Neural cell (in vitro differentiated cells): ENCODE measurements around the gene SNX27. TPM values are rescaled to one million over a fixed set of nuclear protein-coding genes. Genes with fewer than 3 reads are reported as not detected.
A peak's percentile ranks its signal among the peaks of the same experiment; 100 is the strongest.

ENCODE experiments used
- H2AFZ ChIP-seq: fragments of 200-600, 300-800 bp; sonication (generic), shearing (Covaris generic); 2 replicates; pipeline ENCODE4 v1.6.0; 2014; ENCODE audit warnings: low read depth, mild to moderate bottlenecking, antibody characterized with exemption, low read length, moderate library complexity
- H3F3A ChIP-seq: fragments of 200-600 bp; shearing (Covaris generic); 2 replicates; pipeline ENCODE4 v1.6.1; 2016; ENCODE audit warnings: mild to moderate bottlenecking, moderate library complexity, mixed read lengths, antibody characterized with exemption, low read length; ENCODE audit not compliant: insufficient read depth, poor library complexity, severe bottlenecking
- H3K27ac ChIP-seq: fragments of 200-600, 300-800 bp; sonication (generic), shearing (Covaris generic); 2 replicates; pipeline ENCODE4 v1.5.1; 2014; ENCODE audit warnings: mild to moderate bottlenecking, low read length, moderate library complexity
- H3K27me3 ChIP-seq: fragments of 300-800, 200-600 bp; sonication (generic), shearing (Covaris generic); 2 replicates; pipeline ENCODE4 v1.6.0; 2014; ENCODE audit warnings: mild to moderate bottlenecking, low read depth, low read length, moderate library complexity; ENCODE audit not compliant: insufficient read depth
- H3K36me3 ChIP-seq: fragments of 300-800, 200-600 bp; sonication (generic), shearing (Covaris generic); 2 replicates; pipeline ENCODE4 v1.5.1; 2014; ENCODE audit warnings: mild to moderate bottlenecking, antibody characterized with exemption, low read length, moderate library complexity; ENCODE audit not compliant: insufficient read depth
- H3K4me2 ChIP-seq: fragments of 300-800, 200-600 bp; sonication (generic), shearing (Covaris generic); 2 replicates; pipeline ENCODE4 v1.6.0; 2014; ENCODE audit warnings: mild to moderate bottlenecking, low read length
- H3K4me3 ChIP-seq: fragments of 300-800, 200-600 bp; sonication (generic), shearing (Covaris generic); 2 replicates; pipeline ENCODE4 v1.5.1; 2014; ENCODE audit warnings: mild to moderate bottlenecking, low read length, moderate library complexity
- H3K79me2 ChIP-seq: fragments of 200-600 bp; shearing (Covaris generic); replicated peaks from 2 replicates; pipeline ENCODE4 v1.6.0; 2014; ENCODE audit warnings: mild to moderate bottlenecking, low read length, moderate library complexity; ENCODE audit not compliant: insufficient read depth
- H3K9ac ChIP-seq: fragments of 300-800, 200-600 bp; sonication (generic), shearing (Covaris generic); 2 replicates; pipeline ENCODE4 v1.6.1; 2016; ENCODE audit warnings: mild to moderate bottlenecking, low read length, mixed read lengths
- H3K9me2 ChIP-seq: fragments of 200-600 bp; shearing (Covaris generic); 2 replicates; pipeline ENCODE4 v1.6.1; 2016; ENCODE audit warnings: mild to moderate bottlenecking, low read length, mixed read lengths; ENCODE audit not compliant: insufficient read depth
- H3K9me3 ChIP-seq: fragments of 200-600, 300-800 bp; sonication (generic), shearing (Covaris generic); 2 replicates; pipeline ENCODE4 v1.6.1; 2016; ENCODE audit warnings: mild to moderate bottlenecking, mixed run types, low read length, moderate library complexity, mixed read lengths
- H4K20me1 ChIP-seq: fragments of 200-600 bp; shearing (Covaris generic); 2 replicates; pipeline ENCODE4 v1.6.1; 2016; ENCODE audit warnings: mild to moderate bottlenecking, mixed run types; ENCODE audit not compliant: insufficient read depth
- EP300 ChIP-seq: fragments of 450-650 bp; conservative IDR thresholded peaks from 2 replicates; pipeline ENCODE4 v1.6.1; 2014; ENCODE audit warnings: antibody characterized with exemption, mild to moderate bottlenecking, moderate library complexity; ENCODE audit not compliant: poor library complexity, severe bottlenecking
- EZH2 ChIP-seq: fragments of 200-600, 300-800 bp; shearing (Covaris generic), sonication (generic); IDR thresholded peaks from 2 replicates; pipeline ENCODE4 v1.6.1; 2014; ENCODE audit warnings: antibody characterized with exemption, low read length, borderline replicate concordance, mild to moderate bottlenecking; ENCODE audit not compliant: insufficient read depth, poor library complexity, severe bottlenecking
- MXI1 ChIP-seq: fragments of 450-650 bp; conservative IDR thresholded peaks from 2 replicates; pipeline ENCODE4 v1.6.1; 2014; ENCODE audit warnings: antibody characterized with exemption, mild to moderate bottlenecking; ENCODE audit not compliant: poor library complexity, severe bottlenecking
- POLR2AphosphoS5 ChIP-seq: IDR thresholded peaks from 2 replicates; pipeline ENCODE4 v1.6.1; 2012
- RAD21 ChIP-seq: fragments of 450-650 bp; conservative IDR thresholded peaks from 2 replicates; pipeline ENCODE4 v1.6.1; 2014; ENCODE audit warnings: antibody characterized with exemption, mild to moderate bottlenecking, moderate library complexity
- SMC3 ChIP-seq: fragments of 450-650 bp; conservative IDR thresholded peaks from 2 replicates; pipeline ENCODE4 v1.6.1; 2014; ENCODE audit warnings: antibody characterized with exemption, mild to moderate bottlenecking, moderate library complexity; ENCODE audit not compliant: poor library complexity
- TAF1 ChIP-seq: IDR thresholded peaks from 2 replicates; pipeline ENCODE4 v1.6.1; 2012; ENCODE audit warnings: low read depth
- polyA plus RNA-seq: library from polyadenylated mRNA; depleted of rRNA; stranded (reverse); fragments of >200 nt; gene quantifications from 2 replicates; pipeline ENCODE4 v1.2.3, GENCODE V29; 2014
- TF ChIP-seq, protein P1 (sequence below): IDR thresholded peaks from 2 replicates; pipeline ENCODE4 v1.6.1; 2012; ENCODE audit warnings: borderline replicate concordance
- TF ChIP-seq, protein P2 (sequence below): fragments of 450-650 bp; IDR thresholded peaks from 2 replicates; pipeline ENCODE4 v1.5.1; 2014; ENCODE audit warnings: antibody characterized with exemption, mild to moderate bottlenecking, moderate library complexity; ENCODE audit not compliant: poor library complexity, severe bottlenecking

SNX27 gene
- polyA plus RNA-seq, 1 donor from 2014 or later: 30.2 TPM

DNA sequence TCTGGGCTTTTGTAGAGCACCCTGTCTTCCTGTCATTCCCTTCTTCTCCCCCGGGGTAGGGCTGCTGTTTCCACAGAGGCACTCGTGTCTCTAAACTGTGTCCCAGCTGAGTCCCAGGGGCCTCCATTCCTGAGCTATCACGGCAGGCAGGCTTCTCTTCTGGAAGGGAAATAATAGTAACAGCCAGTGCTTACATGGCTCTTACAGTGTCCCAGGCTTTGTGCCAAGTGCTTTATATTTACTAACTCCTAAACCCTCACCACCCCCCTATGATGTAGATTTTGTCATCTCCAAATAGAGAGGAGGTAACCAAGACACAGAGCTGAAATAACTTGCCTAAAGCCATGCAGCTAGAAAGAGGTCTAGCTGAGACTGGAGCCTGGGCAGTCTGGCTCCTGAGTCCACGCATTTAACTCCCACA, 106.2 kb downstream of the SNX27 start:
- H3K9ac ChIP-seq: peak overlapping the region; percentile 94

DNA sequence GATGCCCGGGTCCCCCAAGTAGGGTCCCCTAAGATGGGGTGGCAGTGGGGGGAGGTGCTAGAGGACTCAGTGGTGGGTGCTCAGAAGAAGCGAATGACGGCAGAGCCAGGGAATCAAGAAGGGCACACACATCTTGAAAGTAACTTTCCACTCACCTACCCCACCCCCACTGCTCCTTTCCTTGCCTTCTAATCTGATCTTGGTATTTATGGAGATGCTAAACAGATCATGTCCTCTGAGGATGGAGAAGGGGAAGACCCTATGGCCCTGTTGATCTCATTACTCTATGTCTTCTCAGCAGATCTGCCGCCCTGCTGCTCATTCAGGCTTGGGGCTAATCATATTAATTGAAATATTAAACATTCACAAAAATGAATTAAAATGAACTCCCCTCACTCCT, 106.8 kb downstream of the SNX27 start:
- H3K9ac ChIP-seq: no peak overlapping the region
- TF ChIP-seq MXI1 (no peak), EP300 (no peak), SMC3 (no peak), POLR2AphosphoS5 (no peak), RAD21 (no peak), TAF1 (no peak), EZH2 (no peak)
- TF ChIP-seq, protein P1, sequence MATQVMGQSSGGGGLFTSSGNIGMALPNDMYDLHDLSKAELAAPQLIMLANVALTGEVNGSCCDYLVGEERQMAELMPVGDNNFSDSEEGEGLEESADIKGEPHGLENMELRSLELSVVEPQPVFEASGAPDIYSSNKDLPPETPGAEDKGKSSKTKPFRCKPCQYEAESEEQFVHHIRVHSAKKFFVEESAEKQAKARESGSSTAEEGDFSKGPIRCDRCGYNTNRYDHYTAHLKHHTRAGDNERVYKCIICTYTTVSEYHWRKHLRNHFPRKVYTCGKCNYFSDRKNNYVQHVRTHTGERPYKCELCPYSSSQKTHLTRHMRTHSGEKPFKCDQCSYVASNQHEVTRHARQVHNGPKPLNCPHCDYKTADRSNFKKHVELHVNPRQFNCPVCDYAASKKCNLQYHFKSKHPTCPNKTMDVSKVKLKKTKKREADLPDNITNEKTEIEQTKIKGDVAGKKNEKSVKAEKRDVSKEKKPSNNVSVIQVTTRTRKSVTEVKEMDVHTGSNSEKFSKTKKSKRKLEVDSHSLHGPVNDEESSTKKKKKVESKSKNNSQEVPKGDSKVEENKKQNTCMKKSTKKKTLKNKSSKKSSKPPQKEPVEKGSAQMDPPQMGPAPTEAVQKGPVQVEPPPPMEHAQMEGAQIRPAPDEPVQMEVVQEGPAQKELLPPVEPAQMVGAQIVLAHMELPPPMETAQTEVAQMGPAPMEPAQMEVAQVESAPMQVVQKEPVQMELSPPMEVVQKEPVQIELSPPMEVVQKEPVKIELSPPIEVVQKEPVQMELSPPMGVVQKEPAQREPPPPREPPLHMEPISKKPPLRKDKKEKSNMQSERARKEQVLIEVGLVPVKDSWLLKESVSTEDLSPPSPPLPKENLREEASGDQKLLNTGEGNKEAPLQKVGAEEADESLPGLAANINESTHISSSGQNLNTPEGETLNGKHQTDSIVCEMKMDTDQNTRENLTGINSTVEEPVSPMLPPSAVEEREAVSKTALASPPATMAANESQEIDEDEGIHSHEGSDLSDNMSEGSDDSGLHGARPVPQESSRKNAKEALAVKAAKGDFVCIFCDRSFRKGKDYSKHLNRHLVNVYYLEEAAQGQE: no peak
- TF ChIP-seq, protein P2, sequence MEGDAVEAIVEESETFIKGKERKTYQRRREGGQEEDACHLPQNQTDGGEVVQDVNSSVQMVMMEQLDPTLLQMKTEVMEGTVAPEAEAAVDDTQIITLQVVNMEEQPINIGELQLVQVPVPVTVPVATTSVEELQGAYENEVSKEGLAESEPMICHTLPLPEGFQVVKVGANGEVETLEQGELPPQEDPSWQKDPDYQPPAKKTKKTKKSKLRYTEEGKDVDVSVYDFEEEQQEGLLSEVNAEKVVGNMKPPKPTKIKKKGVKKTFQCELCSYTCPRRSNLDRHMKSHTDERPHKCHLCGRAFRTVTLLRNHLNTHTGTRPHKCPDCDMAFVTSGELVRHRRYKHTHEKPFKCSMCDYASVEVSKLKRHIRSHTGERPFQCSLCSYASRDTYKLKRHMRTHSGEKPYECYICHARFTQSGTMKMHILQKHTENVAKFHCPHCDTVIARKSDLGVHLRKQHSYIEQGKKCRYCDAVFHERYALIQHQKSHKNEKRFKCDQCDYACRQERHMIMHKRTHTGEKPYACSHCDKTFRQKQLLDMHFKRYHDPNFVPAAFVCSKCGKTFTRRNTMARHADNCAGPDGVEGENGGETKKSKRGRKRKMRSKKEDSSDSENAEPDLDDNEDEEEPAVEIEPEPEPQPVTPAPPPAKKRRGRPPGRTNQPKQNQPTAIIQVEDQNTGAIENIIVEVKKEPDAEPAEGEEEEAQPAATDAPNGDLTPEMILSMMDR: no peak
- no peak overlapping the region for H3K4me2 ChIP-seq
- H3K4me3 ChIP-seq: no peak overlapping the region
- peaks cover 6% of the 10 kb centered on the region for H3F3A ChIP-seq
- H4K20me1 ChIP-seq: no peaks in the 10 kb centered on the region
- peaks cover 5% of the 10 kb centered on the region for H3K36me3 ChIP-seq
- H3K27me3 ChIP-seq: no peaks in the 10 kb centered on the region
- no peak overlapping the region for H2AFZ ChIP-seq
- H3K27ac ChIP-seq: peak overlapping the region; percentile 99
- H3K9me3 ChIP-seq: no peaks in the 10 kb centered on the region
- H3K79me2 ChIP-seq: peaks cover 34% of the 10 kb centered on the region
- H3K9me2 ChIP-seq: no peaks in the 10 kb centered on the region

More for the DNA sequence above, 106.2 kb downstream of the SNX27 start:
- no peaks in the 10 kb centered on the region for H3K9me3 ChIP-seq
- peak overlapping the region; percentile 99 for H3K27ac ChIP-seq
- H3K27me3 ChIP-seq: no peaks in the 10 kb centered on the region
- peaks cover 5% of the 10 kb centered on the region for H3K36me3 ChIP-seq
- H3K9me2 ChIP-seq: no peaks in the 10 kb centered on the region
- peak overlapping the region; percentile 87 for H3K4me2 ChIP-seq
- no peaks in the 10 kb centered on the region for H4K20me1 ChIP-seq
- H3K4me3 ChIP-seq: peak overlapping the region; percentile 72
- no peak for TF ChIP-seq EZH2
- no peak for TF ChIP-seq SMC3
- TF ChIP-seq RAD21: no peak
- no peak overlapping the region for H2AFZ ChIP-seq
- H3K79me2 ChIP-seq: peaks cover 41% of the 10 kb centered on the region
- peaks cover 6% of the 10 kb centered on the region for H3F3A ChIP-seq
